Measurements from ENCODE around the gene CPNE5. TPM values are rescaled to one million over a fixed set of nuclear protein-coding genes. Genes with fewer than 3 reads are reported as not detected.
A peak's percentile ranks its signal among the peaks of the same experiment; 100 is the strongest.
"Not testable (repeated sequence)": the region's sequence is repeated elsewhere in the genome, so short reads cannot be mapped to it uniquely, and the experiment has no call there.

The CPNE5 gene
- total RNA-seq, 2 donors from 2014 or later = 2.2 to 3.9 TPM

- Mint-ChIP-seq H3K36me3 (ENCODE audit: low read depth) (no peaks in the 10 kb centered on the region), H3K4me3 (no peak overlapping the region), H3K27me3 (no peaks in the 10 kb centered on the region), H3K9me3 (no peaks in the 10 kb centered on the region), H3K27ac (no peak overlapping the region), H3K4me1 (no peaks in the 10 kb centered on the region)
- ATAC-seq (replicated peaks) = peak; percentile 64
Measured at GRCh38 chr6:36821581-36822335, 17.5 kb downstream of the CPNE5 start.

GRCh38 chr6:36820700-36821580, 18.3 kb downstream of the CPNE5 start:
- Mint-ChIP-seq H3K4me3 (no peak overlapping the region), H3K27ac (peak overlapping the region; percentile 69), H3K36me3 (ENCODE audit: low read depth) (no peaks in the 10 kb centered on the region), H3K9me3 (no peaks in the 10 kb centered on the region), H3K27me3 (no peaks in the 10 kb centered on the region), H3K4me1 (no peaks in the 10 kb centered on the region)
- ATAC-seq (replicated peaks) = no peak

GRCh38 chr6:36818756-36819155, 20.5 kb downstream of the CPNE5 start:
- Mint-ChIP-seq H3K36me3 (ENCODE audit: low read depth) (no peaks in the 10 kb centered on the region), H3K9me3 (no peaks in the 10 kb centered on the region), H3K4me3 (no peak overlapping the region), H3K4me1 (no peaks in the 10 kb centered on the region), H3K27ac (no peak overlapping the region), H3K27me3 (no peaks in the 10 kb centered on the region)
- no peak for ATAC-seq (replicated peaks)

- no peaks in the 10 kb centered on the region for H3K27me3 Mint-ChIP-seq
- no peaks in the 10 kb centered on the region for H3K4me1 Mint-ChIP-seq
- H3K9me3 Mint-ChIP-seq = no peaks in the 10 kb centered on the region
- no peaks in the 10 kb centered on the region for H3K36me3 Mint-ChIP-seq (ENCODE audit: low read depth)
- no peak overlapping the region for H3K4me3 Mint-ChIP-seq
- H3K27ac Mint-ChIP-seq = no peak overlapping the region
- ATAC-seq (replicated peaks) = no peak
Measured at GRCh38 chr6:36817847-36818246, 21.4 kb downstream of the CPNE5 start.

GRCh38 chr6:36817176-36817817, 21.9 kb downstream of the CPNE5 start:
- Mint-ChIP-seq H3K4me1 (no peaks in the 10 kb centered on the region), H3K4me3 (no peak overlapping the region), H3K27ac (no peak overlapping the region), H3K27me3 (no peaks in the 10 kb centered on the region), H3K9me3 (no peaks in the 10 kb centered on the region), H3K36me3 (ENCODE audit: low read depth) (no peaks in the 10 kb centered on the region)
- no peak for ATAC-seq (replicated peaks)

- Mint-ChIP-seq H3K27ac (no peak overlapping the region), H3K36me3 (ENCODE audit: low read depth) (no peaks in the 10 kb centered on the region), H3K4me3 (no peak overlapping the region), H3K27me3 (no peaks in the 10 kb centered on the region), H3K9me3 (no peaks in the 10 kb centered on the region), H3K4me1 (no peaks in the 10 kb centered on the region)
- no peak for ATAC-seq (replicated peaks)
Measured at GRCh38 chr6:36815962-36816735, 23.1 kb downstream of the CPNE5 start.

GRCh38 chr6:36814249-36814648, 25.0 kb downstream of the CPNE5 start:
- no peak overlapping the region for H3K27ac Mint-ChIP-seq
- H3K27me3 Mint-ChIP-seq = no peaks in the 10 kb centered on the region
- H3K4me1 Mint-ChIP-seq = no peaks in the 10 kb centered on the region
- no peak overlapping the region for H3K4me3 Mint-ChIP-seq
- no peaks in the 10 kb centered on the region for H3K9me3 Mint-ChIP-seq
- no peak for ATAC-seq (replicated peaks)
- no peaks in the 10 kb centered on the region for H3K36me3 Mint-ChIP-seq (ENCODE audit: low read depth)

- ATAC-seq (replicated peaks) = no peak
- H3K4me1 Mint-ChIP-seq = no peaks in the 10 kb centered on the region
- no peak overlapping the region for H3K4me3 Mint-ChIP-seq
- H3K27ac Mint-ChIP-seq = no peak overlapping the region
- no peaks in the 10 kb centered on the region for H3K36me3 Mint-ChIP-seq (ENCODE audit: low read depth)
- no peaks in the 10 kb centered on the region for H3K27me3 Mint-ChIP-seq
- no peaks in the 10 kb centered on the region for H3K9me3 Mint-ChIP-seq
Measured at GRCh38 chr6:36813526-36813925, 25.7 kb downstream of the CPNE5 start.

- H3K36me3 Mint-ChIP-seq (ENCODE audit: low read depth); H3K4me1 Mint-ChIP-seq; H3K27ac Mint-ChIP-seq; H3K4me3 Mint-ChIP-seq; H3K9me3 Mint-ChIP-seq; H3K27me3 Mint-ChIP-seq; ATAC-seq (replicated peaks): not testable (repeated sequence)
Measured at GRCh38 chr6:36813047-36813446, 26.2 kb downstream of the CPNE5 start.

- Mint-ChIP-seq H3K27me3 (peaks cover 7% of the 10 kb centered on the region), H3K4me1 (no peaks in the 10 kb centered on the region), H3K9me3 (no peaks in the 10 kb centered on the region), H3K36me3 (ENCODE audit: low read depth) (no peaks in the 10 kb centered on the region), H3K27ac (no peak overlapping the region), H3K4me3 (no peak overlapping the region)
- no peak for ATAC-seq (replicated peaks)
Measured at GRCh38 chr6:36809941-36810803, 29.1 kb downstream of the CPNE5 start.

- no peaks in the 10 kb centered on the region for H3K36me3 Mint-ChIP-seq (ENCODE audit: low read depth)
- no peak overlapping the region for H3K4me3 Mint-ChIP-seq
- H3K4me1 Mint-ChIP-seq = no peaks in the 10 kb centered on the region
- H3K27ac Mint-ChIP-seq = peak overlapping the region; percentile 20
- peaks cover 7% of the 10 kb centered on the region for H3K27me3 Mint-ChIP-seq
- H3K9me3 Mint-ChIP-seq = no peaks in the 10 kb centered on the region
- no peak for ATAC-seq (replicated peaks)
Measured at GRCh38 chr6:36809156-36809555, 30.1 kb downstream of the CPNE5 start.

- no peak for ATAC-seq (replicated peaks)
- H3K4me1 Mint-ChIP-seq = no peaks in the 10 kb centered on the region
- H3K36me3 Mint-ChIP-seq (ENCODE audit: low read depth) = no peaks in the 10 kb centered on the region
- H3K27me3 Mint-ChIP-seq = peaks cover 7% of the 10 kb centered on the region
- no peaks in the 10 kb centered on the region for H3K9me3 Mint-ChIP-seq
- no peak overlapping the region for H3K4me3 Mint-ChIP-seq
- H3K27ac Mint-ChIP-seq = peak overlapping the region; percentile 20
Measured at GRCh38 chr6:36808634-36809033, 30.6 kb downstream of the CPNE5 start.

- Mint-ChIP-seq H3K27ac (no peak overlapping the region), H3K9me3 (no peaks in the 10 kb centered on the region), H3K4me3 (no peak overlapping the region), H3K36me3 (ENCODE audit: low read depth) (no peaks in the 10 kb centered on the region), H3K27me3 (peaks cover 7% of the 10 kb centered on the region), H3K4me1 (no peaks in the 10 kb centered on the region)
- no peak for ATAC-seq (replicated peaks)
Measured at GRCh38 chr6:36807750-36808149, 31.5 kb downstream of the CPNE5 start.

Data from activated T-helper 17 cell treated with anti-CD3 and anti-CD28 coated beads, Interleukin-2, amount 50 U/mL, for 72 hours (primary cell).